Esophagus squamous epithelium (tissue), 4 donors: ENCODE data around the gene SEC24C.

Source experiments
- POLR2A ChIP-seq, 4 donors: fragments of 450-650 bp; IDR thresholded peaks; one replicate each; pipeline ENCODE4 v1.6.1; 2017; ENCODE audit warnings: antibody characterized with exemption in 4 of 4, mild to moderate bottlenecking in 4 of 4, moderate library complexity in 3 of 4
- TF ChIP-seq, protein P1 (sequence below), 6 experiments: fragments of 450-650 bp in 4 of 6; fragments of 200-600 bp in 2 of 6; sonication (generic) in 2 of 6; IDR thresholded peaks; one replicate each; pipeline ENCODE4 v1.5.1; 2016 to 2019; ENCODE audit warnings: antibody characterized with exemption in 6 of 6, mild to moderate bottlenecking in 4 of 6, moderate library complexity in 4 of 6

DNA sequence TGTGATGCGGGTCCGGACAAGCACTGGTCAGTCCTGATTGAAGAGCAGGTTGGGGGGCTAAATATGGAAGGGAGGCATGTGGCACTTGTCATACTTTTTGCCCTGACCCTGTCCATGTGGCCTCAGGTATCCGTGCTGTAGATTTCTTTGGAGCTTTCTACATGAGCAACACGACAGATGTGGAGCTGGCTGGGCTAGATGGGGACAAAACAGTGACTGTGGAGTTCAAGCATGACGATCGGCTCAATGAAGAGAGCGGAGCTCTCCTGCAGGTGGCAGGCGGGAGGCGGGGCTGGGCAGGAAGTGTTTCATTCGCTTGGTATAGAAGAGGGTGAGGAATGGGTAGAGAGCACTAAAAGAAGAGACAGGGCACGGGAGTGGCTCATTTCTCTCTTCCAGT lies 24.7 kb downstream of the SEC24C start:
- TF ChIP-seq, protein P1, sequence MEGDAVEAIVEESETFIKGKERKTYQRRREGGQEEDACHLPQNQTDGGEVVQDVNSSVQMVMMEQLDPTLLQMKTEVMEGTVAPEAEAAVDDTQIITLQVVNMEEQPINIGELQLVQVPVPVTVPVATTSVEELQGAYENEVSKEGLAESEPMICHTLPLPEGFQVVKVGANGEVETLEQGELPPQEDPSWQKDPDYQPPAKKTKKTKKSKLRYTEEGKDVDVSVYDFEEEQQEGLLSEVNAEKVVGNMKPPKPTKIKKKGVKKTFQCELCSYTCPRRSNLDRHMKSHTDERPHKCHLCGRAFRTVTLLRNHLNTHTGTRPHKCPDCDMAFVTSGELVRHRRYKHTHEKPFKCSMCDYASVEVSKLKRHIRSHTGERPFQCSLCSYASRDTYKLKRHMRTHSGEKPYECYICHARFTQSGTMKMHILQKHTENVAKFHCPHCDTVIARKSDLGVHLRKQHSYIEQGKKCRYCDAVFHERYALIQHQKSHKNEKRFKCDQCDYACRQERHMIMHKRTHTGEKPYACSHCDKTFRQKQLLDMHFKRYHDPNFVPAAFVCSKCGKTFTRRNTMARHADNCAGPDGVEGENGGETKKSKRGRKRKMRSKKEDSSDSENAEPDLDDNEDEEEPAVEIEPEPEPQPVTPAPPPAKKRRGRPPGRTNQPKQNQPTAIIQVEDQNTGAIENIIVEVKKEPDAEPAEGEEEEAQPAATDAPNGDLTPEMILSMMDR (IDR thresholded peaks at IDR 0.05) = no peak
- no peak for TF ChIP-seq POLR2A (IDR thresholded peaks at IDR 0.05)
